Activated CD4-positive, CD25-positive, alpha-beta regulatory T cell treated with anti-CD3 and anti-CD28 coated beads, Interleukin-2, amount 50 U/mL, for 24 hours (primary cell): ENCODE data around the gene CAMKV.
"Not testable (repeated sequence)": the region's sequence is repeated elsewhere in the genome, so short reads cannot be mapped to it uniquely, and the experiment has no call there.

Source experiments
- ATAC-seq, 2 donors: fragments of 150-1000 bp; cut with Tn5 transposase; one replicate each; pipeline ENCODE4 v1.10.0; 2021; ENCODE audit warnings: mild to moderate bottlenecking in 1 of 2, moderate library complexity in 1 of 2

CAMKV gene

DNA sequence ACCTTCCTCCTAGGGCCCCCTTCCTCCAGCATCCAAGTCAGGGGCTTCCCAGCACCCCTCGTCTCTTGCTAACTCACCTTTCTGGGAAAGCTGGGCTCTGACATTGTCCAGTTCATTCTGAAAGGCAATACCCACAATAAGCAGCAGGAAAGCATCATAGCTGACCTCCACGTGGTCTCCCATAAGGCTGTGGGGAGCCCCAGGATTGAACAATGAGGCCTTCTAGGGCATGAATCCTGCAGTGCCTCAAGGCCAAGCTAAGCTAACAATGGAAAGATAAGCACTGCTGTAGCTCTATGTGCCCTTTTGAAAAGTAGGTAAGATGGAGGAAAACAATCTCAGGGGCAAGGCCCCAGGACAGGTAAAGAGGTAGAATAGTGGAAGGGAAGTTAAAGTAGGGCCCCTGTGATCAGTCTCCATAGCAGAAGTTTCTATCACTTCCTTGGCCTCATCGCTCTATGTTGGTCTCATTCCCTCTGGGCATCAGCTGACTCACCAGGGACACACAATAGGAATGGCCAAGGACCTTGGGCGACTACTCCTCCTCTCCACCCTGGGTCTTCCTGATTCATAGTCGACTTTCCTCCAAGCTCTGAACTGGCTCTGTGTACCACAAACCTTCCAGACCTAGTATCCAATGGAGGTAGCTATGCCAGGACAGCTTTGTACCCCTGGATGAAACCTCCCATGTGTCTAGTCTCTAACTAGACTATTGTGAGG lies 25.1 kb downstream of the CAMKV start:
- no peak for ATAC-seq

DNA sequence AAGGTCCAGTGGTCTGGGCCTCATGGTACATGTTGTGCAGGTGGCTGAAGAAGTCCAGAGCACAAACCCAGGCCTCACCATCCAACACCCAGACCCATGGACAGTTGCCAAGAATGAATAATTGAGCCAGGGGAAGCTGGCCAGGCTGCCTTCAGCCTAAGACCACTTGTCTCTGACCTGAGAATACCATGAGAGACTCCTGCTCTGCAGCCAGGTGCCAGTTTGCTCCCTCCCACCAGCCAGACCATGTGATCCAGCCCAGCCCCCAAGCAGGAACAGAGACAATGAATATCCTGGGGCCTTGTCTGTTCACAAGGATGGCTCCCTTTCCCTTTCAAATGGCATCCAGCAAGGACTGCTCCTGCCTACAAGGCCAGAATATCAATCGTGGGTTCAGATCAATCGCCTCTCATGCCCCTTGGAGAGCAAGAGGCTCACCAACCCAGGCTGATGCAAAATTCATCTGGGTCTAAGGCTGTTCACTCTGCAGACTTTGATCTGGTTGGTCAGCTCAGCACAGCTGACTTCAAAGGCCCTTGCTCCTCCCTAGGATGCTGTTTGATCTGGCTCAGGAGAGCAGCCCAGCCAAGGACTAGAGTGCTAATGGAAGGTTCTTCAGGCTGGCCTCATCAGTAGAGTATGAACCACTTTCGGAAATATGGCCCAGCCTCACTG lies 26.7 kb downstream of the CAMKV start:
- no peak for ATAC-seq

DNA sequence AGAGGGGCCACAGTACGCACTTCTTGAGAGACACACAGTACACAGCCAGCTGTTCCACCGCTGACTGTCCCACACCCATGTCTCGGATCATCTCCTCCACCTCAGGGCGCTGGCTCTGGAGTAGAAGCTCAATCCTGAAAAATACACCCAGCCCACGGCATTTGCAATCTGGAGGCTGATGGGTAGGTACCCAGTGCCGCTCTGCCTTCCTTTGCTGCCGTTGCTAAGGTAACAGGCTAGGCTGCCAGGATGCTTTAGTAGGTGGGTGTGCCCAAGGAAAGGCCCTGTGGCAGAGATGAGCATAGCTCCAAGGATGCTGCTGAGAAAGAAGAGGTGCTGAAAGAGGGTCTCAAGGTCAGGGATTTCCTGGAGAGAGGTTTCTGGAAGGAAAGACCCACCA lies 27.9 kb downstream of the CAMKV start:
- no peak for ATAC-seq

DNA sequence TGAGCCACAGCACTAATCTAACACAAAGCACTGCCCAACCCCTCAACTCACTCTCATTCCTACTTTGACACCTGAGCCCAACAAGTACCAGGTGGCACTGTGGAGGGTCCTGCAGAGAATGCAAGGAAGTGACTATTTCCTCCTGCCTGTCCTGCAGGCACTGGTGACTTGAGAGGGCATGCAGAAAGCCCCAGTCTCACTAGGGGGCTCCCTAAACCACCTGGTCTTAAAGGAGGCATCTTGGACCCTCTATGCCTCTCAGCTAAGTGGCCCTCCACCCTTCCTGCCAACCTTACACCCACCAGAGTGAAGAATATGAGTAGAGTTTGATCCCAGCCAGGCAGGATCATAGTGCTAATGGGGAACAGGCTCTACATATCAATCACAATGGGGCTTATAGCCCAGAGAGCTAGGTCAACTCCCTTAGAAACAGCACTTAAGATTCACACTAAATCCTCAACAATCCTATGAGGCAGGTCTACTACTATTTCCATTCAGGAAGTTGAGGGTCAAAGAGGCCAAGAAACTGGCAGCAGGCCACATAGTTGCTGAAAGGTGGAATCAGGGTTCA lies 28.5 kb downstream of the CAMKV start:
- ATAC-seq, result peak in 1 of 2 donors; percentile 12

DNA sequence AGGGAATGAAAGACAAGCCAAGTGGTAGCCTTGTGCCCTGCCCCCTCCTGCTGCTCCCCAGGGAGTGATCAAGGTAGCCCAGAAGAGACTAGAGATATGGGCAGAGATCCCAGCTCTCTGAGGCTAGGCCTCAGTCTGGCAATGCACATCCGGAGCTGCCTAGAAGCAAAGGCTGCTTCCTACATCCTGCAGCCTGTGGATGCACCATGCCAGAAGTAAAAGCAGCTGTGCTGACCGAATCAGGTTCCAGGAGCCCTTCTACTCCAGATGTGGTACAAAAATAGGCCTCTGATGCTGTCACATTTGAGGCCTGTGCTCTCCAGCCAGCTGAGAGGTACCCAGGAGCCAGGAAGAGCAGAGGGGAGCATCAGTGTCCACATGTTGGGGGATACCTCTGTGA lies 29.3 kb downstream of the CAMKV start:
- no peak for ATAC-seq

DNA sequence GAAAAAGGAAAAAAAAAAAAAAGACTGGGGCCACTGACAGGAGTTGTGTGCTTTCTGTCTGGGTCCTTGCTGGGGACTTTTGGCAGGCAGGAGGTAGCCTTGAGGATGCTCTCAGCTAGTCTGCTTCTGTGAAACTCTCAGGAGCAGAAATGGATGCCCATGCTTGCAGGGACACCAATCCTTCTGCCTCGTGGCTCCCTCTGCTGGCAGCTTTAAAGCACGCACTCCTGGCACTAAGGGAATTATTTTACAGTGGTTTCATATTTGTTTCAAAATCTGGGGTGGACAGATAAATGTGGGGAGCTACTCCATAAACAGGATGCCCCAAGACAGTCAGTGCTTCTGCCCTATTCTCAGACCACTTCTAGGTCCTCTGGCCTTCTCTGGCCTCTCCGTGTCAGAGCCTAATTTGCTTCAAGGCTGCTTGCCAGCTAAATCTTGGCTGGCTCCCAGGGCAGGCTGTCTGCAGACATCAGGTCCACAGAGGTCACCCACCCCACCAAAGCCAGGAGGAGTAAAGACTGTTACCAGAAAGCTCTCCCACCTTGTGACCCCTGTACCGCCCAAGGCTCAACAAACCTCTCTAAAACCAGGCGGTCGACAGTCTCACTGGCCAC lies 30.4 kb downstream of the CAMKV start:
- peak; percentile 79 to 90 for ATAC-seq

DNA sequence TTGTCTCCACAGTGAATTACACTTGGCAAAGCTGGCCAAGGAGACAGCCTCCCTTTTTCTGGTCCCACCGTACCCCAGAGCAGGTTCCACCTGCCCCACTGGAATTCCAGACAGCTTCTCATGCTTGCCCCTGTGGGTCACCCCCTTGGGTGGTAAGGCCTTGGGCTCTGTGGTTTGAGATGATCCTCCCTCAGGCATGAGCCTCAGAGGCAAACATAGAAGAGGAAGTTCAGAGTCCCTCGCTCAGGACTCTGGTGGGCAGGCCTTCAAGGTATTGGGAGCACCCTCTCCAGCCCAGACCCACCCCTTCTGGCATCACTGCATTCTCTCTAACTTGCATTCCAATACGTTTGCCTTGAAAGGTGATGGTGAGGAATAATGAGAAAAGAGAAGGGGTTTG lies 38.4 kb downstream of the CAMKV start:
- no peak for ATAC-seq

DNA sequence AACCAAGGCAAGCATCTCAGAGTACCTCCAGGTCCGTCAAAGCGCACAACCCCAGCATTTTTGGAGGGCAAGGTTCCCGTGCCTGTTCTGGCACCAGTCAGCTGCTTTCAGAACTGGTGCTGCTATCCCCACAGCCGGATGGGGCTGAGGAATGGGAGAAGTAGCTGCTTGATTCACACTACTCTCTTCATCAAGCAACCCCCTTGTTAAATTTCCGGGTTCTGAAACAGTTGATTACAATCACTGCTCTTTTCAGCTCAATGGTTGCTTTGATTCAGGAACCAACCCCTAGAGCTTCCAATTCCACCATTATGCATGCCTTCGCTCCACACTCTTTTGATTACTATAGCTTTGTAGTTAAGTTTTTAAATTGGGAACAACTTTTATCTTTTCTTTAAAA lies 43.7 kb downstream of the CAMKV start:
- no peak for ATAC-seq

DNA sequence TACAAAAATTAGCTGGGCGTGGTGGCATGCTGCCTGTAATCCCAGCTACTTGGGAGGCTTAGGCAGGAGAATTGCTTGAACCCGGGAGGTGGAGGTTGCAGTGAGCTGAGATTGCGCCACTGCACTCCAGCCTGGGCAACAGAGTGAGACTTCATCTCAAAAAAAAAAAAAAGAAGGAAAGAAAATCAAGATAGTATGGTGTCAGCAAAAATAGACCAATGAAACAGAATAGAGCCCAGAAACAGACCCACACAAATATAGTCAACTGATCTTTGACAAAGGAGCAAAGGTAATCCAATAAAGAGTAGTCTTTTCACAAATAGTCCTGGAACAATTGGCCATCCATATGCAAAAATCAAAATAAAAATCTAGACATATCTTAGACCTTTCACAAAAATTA lies 46.6 kb downstream of the CAMKV start:
- not testable (repeated sequence) for ATAC-seq

DNA sequence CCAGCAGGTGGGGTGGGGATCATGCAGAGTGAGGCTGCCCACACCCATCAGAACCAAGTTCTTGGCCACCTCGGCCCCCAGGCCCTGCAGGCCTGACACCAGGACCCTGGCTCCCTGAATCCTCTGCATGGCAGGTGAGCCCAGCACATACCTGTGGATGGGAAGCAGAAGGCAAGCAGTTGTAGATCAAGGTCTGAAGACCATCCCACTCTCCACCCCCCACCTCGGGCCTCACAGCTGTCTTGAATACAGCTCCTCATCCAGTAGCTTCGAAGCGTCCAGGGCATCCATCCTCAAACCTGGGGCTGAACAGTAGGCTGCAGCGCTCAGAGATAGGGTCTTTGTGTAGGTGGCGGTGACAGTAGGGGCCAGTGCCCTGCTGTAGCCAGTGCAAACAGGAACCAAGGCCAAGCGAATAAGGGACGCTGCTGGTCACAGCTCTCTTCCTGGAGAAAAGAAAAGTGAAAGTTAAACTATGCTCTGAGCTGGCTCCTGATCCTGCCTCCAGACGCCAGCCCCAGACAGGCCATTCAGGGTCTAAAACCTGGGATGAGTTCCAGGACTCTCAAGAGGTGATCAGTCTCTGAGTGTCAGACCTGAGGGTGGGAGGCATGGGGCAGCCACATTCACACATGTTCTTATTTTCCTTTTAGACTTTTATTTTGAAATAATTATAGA lies 56.1 kb downstream of the CAMKV start, which contains the start of gene UBA7:
TSS of gene UBA7 (minus strand) at position 457 of the 678 bp plus-strand sequence. CDS start at position 291, 166 bp downstream.
- ATAC-seq, result peak; percentile 81 to 85

DNA sequence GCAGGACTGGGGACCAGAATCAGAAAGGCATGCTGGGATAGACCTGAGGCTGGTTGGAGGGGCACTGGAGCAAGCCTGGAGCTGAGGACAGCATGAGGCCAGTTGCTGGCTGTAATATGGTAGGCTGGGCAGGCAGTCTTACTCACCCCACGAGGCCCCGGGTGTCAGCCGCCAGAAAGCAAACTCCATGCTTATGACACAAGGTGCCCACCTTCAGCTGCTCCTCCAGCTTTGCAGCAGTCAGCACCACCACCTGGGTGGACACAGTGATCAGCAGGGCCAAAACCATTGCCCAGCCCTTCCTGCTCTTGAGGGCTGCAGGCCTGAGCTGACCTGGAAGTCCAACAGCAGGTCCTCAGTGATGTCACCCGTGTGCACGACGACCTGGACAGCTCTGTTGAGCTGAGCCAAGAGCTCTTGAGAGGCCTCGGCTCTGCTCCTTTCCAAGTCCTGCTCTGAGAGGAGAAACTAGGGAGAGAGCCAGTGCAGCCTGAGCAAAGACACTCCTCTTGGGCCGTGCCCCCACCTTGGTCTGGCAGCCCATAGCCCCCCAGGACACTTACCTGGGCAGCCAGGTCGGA lies 56.7 kb downstream of the CAMKV start:
- ATAC-seq, result peak in 1 of 2 donors; percentile 14
